OCI-LY7 (cell line): ENCODE measurements around the gene KSR1.

Experiments used
- CTCF ChIP-seq: fragments of 200-600 bp; sonication (generic); conservative IDR thresholded peaks from 2 replicates; pipeline ENCODE4 v1.5.1; 2014; ENCODE audit warnings: mild to moderate bottlenecking, antibody characterized with exemption, low read length, moderate library complexity, mixed read lengths
- EZH2phosphoT487 ChIP-seq: fragments of 200-600 bp; sonication (generic); IDR thresholded peaks from 2 replicates; pipeline ENCODE4 v1.6.1; 2018; ENCODE audit warnings: low read depth, borderline replicate concordance, mild to moderate bottlenecking, mixed run types, antibody characterized with exemption, low read length, moderate library complexity, mixed read lengths

GRCh38 chr17:27446569-27447301 lies 9.5 kb upstream of the KSR1 start:
- no peak for TF ChIP-seq CTCF
- no peak for TF ChIP-seq EZH2phosphoT487
